ENCODE results near the gene CYP4F22.
A peak's percentile ranks its signal among the peaks of the same experiment; 100 is the strongest.

DNA sequence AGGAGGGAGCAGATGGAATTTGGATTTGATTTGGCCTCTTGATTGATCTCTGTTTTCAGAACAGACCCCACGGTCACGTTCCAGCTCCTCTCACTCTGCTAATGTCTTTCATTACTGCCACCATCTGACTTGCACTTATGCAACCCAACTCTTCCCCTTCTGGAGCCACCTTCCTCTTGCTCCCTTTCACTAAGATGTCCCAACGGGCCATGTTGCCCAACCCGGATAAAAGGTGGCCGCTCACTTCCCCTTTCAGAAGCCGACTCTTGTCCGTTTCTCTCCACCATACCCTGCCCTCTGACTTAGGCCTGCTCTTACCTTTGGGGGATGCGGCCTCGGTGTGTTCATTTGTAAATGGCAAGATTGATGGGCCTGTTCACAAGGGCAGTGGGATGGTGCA lies 79.3 kb downstream of the CYP4F22 start:
- TF ChIP-seq, protein P1, sequence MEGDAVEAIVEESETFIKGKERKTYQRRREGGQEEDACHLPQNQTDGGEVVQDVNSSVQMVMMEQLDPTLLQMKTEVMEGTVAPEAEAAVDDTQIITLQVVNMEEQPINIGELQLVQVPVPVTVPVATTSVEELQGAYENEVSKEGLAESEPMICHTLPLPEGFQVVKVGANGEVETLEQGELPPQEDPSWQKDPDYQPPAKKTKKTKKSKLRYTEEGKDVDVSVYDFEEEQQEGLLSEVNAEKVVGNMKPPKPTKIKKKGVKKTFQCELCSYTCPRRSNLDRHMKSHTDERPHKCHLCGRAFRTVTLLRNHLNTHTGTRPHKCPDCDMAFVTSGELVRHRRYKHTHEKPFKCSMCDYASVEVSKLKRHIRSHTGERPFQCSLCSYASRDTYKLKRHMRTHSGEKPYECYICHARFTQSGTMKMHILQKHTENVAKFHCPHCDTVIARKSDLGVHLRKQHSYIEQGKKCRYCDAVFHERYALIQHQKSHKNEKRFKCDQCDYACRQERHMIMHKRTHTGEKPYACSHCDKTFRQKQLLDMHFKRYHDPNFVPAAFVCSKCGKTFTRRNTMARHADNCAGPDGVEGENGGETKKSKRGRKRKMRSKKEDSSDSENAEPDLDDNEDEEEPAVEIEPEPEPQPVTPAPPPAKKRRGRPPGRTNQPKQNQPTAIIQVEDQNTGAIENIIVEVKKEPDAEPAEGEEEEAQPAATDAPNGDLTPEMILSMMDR (IDR thresholded peaks at IDR 0.05) = no peak
- TF ChIP-seq EP300 (IDR thresholded peaks at IDR 0.05) (peak in 1 of 2 donors; percentile 49), POLR2A (IDR thresholded peaks at IDR 0.05) (no peak)

Measured in tibial nerve (tissue), 4 donors.